NCI-H187 (cell line): ENCODE data around the gene MAP1S.
A peak's percentile ranks its signal among the peaks of the same experiment; 100 is the strongest.

ENCODE experiments used
- DNase-seq, 2 experiments: peaks; one replicate each; lab custom pipeline; 2025; lab: John Stamatoyannopoulos, UW

Gene MAP1S

GRCh38 chr19:17739121-17739875, 20.0 kb downstream of the MAP1S start:
- peak in 1 of 2 experiments; percentile 4 for DNase-seq

DNA sequence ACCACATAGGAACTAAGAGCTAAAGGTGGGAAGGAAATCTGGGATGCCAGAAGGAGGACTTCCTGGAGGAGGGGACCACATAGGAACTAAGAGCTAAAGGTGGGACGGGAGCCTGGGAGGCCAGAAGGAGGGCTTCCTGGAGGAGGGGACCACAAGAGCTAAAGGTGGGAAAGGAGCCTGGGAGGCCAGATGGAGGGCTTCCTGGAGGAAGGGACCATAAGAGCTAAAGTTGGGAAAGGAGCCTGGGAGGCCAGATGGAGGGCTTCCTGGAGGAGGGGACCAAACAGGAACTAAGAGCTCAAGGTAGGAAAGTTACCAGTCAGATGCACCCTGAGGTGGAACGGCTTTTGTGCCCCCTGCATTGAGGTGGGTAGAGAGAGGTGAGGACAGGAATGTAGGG, 22.2 kb downstream of the MAP1S start:
- no peak for DNase-seq

DNA sequence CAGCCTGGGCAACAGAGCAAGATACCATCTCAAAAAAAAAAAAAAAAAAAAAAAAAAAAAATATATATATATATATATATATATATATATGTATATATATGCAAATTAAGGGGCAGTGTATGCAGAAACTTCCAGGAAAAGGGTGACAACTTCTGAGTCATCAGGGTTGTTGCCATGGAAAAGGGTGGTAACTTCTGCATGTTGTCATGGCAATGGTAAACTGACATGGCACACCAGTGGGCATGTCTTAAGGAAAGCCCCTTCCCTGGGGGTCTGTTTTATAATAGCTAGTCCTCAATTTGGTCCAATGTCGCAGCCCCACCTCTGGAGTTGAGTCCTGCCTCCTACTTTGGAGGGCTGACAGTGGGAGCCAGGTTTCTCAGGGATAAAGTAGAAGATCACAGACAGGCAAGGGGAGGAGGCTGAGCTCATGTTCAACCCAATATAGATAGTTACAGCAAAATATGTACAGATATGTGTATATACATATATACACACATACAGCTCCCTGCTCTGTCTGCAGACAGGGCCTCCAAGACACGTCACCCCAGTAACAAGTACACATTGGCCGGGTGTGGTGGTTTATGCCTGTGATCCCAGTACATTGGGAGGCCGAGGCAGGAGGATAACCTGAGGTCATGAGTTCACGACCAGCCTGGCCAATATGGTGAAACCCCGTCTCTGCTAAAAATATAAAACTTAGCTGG, 24.7 kb downstream of the MAP1S start:
- DNase-seq: no peak

DNA sequence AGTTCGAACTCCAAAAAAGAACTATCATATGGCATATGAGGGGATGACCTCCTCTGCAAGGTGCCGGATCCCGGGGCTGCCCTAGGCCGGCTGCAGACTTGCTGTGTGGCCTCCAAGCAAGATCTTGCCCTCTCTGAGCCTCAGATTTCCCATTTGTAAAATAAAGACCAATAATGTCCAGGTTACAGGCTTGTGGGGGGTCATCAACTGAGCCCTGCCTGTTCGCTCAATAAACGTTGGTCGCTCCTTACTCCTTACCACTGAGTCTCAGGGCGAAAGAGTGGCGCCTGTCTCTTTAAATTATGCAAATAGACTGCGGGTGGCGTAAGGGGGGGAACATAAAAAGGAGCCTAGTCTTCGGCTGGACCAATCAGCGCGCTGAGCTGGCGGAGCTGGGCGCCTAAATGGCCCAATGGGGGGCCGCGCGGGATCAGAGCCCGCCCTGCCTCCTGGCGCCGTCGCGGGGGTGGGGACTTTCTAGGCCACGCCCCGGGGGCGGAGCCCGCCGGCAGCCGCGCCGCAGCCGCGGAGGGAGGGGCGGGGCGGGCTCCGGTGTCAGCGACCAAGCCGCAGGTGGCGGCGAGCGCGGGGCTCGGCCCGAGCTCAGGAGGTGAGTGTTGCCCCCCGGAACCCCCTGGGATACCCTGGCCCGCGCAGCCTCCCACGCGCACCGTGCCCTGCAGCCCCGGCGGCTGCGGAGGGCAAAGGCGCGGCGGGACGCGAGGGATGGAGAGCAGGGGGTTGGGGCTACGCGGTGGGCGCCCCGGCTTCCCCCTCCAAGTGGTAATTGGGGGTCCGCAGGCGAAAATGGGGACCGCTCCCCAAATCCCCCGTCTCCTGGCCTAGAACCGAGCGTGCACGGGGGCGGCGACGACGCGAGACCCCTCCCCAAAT, 28.2 kb downstream of the MAP1S start:
- DNase-seq: peak; percentile 59 to 81

DNA sequence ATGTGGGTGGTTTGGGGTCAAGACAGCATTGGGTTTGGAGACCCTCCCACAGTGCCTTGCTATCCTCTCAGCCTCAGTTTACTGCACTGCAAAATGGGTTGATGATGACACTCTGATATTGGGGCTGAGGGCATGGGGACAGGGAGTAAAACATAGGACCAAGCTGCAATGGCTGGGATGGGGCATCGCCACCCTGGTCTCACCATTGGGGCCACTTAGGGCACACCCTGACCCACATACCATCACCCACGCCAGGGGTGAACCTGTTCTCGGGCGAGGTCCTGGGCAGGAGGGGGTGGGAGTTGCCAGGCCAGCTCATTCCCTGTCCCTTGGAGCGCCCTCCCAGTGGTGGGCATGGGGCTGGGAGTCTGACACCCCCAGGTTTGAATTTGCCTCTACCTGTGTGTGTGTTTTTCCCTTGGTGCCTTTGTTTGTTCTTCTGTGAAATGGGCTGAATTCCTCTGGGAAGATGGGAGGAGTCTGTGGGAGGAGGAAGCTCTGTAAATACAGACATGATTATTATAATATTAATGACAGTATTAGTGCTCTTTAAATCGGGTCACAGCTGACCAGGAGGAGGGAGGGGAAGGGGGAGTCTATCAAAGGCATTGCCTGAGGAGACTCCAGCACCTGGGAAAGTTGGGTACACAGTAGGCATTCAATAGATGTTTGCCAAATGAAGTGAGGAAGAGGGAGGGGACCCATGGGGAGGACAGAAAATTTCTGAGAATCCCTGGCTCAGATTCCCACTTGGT, 29.8 kb downstream of the MAP1S start:
- DNase-seq: no peak

GRCh38 chr19:17749912-17750317, 30.6 kb downstream of the MAP1S start:
- no peak for DNase-seq

DNA sequence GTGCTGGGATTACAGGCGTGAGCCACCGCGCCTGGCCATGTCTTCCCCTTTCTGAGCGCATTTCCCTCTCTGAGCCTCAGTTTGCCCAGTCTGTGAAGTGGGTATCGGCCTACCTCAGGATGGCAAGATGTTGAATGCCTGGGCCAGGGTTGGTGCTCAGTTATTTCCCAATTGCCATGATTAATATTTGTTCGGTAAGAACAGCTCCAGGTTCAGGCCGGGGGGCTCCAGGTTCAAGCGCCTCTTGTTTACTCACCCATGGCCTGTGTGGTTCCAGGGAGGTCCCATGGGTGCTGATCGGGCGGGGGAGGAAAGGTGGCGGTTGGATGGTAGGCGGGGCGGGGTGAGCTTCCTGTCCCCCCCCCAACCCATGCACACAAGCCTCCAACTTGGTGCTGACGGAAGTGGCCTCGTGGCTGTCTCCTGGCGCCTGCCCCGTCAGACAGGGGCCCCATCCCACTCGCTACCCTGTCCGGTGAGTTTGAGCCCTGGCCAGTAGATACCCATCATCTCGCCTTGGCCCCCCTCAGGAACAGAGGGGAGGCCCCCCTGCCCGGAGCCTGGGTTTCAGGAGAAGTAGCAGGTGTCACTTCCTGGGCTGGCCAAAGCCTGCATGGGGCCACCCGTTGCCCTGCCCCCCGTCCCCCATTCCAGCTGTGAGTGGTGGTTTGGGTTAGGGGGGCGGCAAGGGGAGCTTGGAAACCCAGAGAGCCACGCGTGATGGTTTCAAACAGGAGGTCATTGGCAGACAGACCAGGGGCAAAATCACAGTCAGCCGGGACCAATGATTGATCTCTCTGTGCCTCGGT, 32.0 kb downstream of the MAP1S start, which contains the start of gene FCHO1:
Gene FCHO1 (plus strand): TSS at position 375 of the 809 bp plus-strand sequence. CDS start 3,688 bp downstream, outside the sequence.
- DNase-seq: no peak

DNA sequence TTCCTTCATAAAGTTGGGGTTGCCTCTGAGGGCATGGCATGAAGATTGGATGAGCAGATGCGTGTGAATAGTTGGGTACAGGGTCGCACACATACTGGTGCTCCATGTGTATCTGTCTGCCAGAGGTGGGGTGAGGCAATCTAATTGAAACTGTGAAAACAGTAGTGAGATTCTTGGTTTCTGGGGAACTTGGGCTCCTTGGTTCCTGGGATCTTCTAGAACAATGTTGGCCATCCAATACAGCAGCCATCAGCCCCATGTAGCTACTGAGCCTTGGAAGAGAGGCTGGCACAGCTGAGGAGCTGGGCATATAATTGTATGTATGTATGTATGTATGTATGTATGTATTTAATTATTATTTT, 32.6 kb downstream of the MAP1S start:
- no peak for DNase-seq

- DNase-seq: no peak
Observed at GRCh38 chr19:17752865-17753639, 33.8 kb downstream of the MAP1S start.

- DNase-seq: peak in 1 of 2 experiments; percentile 12
Observed at GRCh38 chr19:17753976-17754375, 34.7 kb downstream of the MAP1S start.

DNA sequence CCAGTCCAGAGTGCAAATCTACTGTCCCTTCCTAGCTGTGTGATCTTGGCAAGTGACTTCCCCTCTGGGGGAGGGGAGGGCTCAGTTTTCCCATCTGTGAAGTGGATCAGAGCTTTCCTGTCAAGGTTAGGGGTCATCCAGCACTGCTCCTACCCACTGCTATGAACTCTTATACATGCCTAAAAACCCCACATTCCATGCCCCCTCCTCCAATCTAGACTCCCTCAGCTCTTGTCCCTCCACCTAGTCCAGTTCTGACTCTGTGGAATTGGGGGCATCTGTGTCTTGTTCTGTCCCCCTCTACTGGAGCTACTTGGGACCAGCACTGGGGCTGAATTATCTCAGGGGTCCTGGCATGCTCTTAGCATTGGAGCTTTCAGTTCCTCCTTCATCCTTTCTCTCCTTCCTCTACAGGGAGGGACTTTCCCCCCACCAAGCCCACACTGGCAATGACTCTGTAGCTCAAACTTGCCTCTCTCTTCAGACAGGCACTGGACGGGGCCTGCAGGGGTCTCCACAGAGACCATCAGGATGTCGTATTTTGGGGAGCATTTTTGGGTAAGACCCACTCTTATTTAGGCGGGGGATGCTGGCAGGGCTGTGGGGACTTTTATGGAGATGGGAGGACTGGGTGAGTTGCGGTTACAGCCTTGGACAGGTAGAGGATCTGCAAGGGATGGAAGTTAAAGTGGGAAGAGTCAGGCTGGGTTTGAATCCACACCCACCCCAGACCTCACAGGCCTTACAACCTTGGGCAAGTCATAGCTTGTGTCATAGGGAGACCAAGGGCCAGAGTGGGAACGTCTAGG, 35.6 kb downstream of the MAP1S start:
- no peak for DNase-seq

GRCh38 chr19:17755443-17755890, 36.2 kb downstream of the MAP1S start:
- DNase-seq: no peak

- peak; percentile 26 to 52 for DNase-seq
Observed at GRCh38 chr19:17755977-17756670, 36.8 kb downstream of the MAP1S start.

GRCh38 chr19:17757125-17757524, 37.8 kb downstream of the MAP1S start:
- DNase-seq: no peak

GRCh38 chr19:17758515-17758914, 39.2 kb downstream of the MAP1S start:
- no peak for DNase-seq

GRCh38 chr19:17761148-17761547, 41.9 kb downstream of the MAP1S start:
- no peak for DNase-seq

GRCh38 chr19:17762505-17763229, 43.4 kb downstream of the MAP1S start:
- DNase-seq: no peak

- no peak for DNase-seq
Observed at GRCh38 chr19:17764348-17764747, 45.1 kb downstream of the MAP1S start.
